GM12878 (cell line): Measurements from ENCODE around the gene TEDC1. TPM values are rescaled to one million over a fixed set of nuclear protein-coding genes. Genes with fewer than 3 reads are reported as not detected.

Experiments used
- BHLHE40 ChIP-seq, 2 experiments: fragments of 450-650 bp in 1 of 2; IDR thresholded peaks; 2 replicates each; pipeline ENCODE4 v1.6.1; 2011 to 2017; ENCODE audit warnings: low read depth in 2 of 2, borderline replicate concordance in 1 of 2, improper control_type of control experiment in 1 of 2, low read length in 1 of 2, mild to moderate bottlenecking in 1 of 2
- CBFB ChIP-seq: IDR thresholded peaks from 2 replicates; pipeline ENCODE4 v1.6.1; 2016; ENCODE audit warnings: antibody characterized with exemption, low read depth
- EED ChIP-seq: sonication (generic); IDR thresholded peaks from 2 replicates; pipeline ENCODE4 v1.6.1; 2016; ENCODE audit warnings: antibody characterized with exemption, low read depth
- FOXK2 ChIP-seq: fragments of 450-650 bp; IDR thresholded peaks from 2 replicates; pipeline ENCODE4 v1.6.1; 2017; ENCODE audit warnings: mild to moderate bottlenecking, moderate library complexity
- MXI1 ChIP-seq: fragments of 150-350 bp; IDR thresholded peaks from 2 replicates; pipeline ENCODE4 v1.6.1; 2011; ENCODE audit warnings: low read depth, mild to moderate bottlenecking, inconsistent platforms, low read length, improper control_type of control experiment
- MYB ChIP-seq: fragments of 150-350 bp; IDR thresholded peaks from 2 replicates; pipeline ENCODE4 v1.6.1; 2014; ENCODE audit warnings: mild to moderate bottlenecking, low read depth, low read length, borderline replicate concordance
- NFXL1 ChIP-seq: fragments of 450-650 bp; IDR thresholded peaks from 2 replicates; pipeline ENCODE4 v1.6.1; 2017; ENCODE audit warnings: antibody characterized with exemption, mild to moderate bottlenecking, borderline replicate concordance
- RAD51 ChIP-seq: fragments of 450-650 bp; IDR thresholded peaks from 2 replicates; pipeline ENCODE4 v1.6.1; 2016; ENCODE audit warnings: moderate library complexity, mild to moderate bottlenecking, inconsistent platforms
- RB1 ChIP-seq: fragments of 450-650 bp; formaldehyde crosslinking; IDR thresholded peaks from 2 replicates; pipeline ENCODE4 v1.6.1; 2017; ENCODE audit warnings: mild to moderate bottlenecking, borderline replicate concordance
- STAT1 ChIP-seq: fragments of 450-650 bp; conservative IDR thresholded peaks from 2 replicates; pipeline ENCODE4 v1.6.1; 2014; ENCODE audit warnings: antibody characterized with exemption, mild to moderate bottlenecking
- SUZ12 ChIP-seq: fragments of 200-600 bp; sonication (generic); IDR thresholded peaks from one replicate; pipeline ENCODE4 v1.6.1; 2018; ENCODE audit warnings: antibody characterized with exemption, mild to moderate bottlenecking; ENCODE audit not compliant: unreplicated experiment
- TAF1 ChIP-seq: IDR thresholded peaks from 2 replicates; pipeline ENCODE4 v1.6.1; 2011; ENCODE audit warnings: mild to moderate bottlenecking, low read depth, low read length, borderline replicate concordance
- TCF3 ChIP-seq: IDR thresholded peaks from 2 replicates; pipeline ENCODE4 v1.6.1; 2012; ENCODE audit warnings: low read depth, mild to moderate bottlenecking, low read length, borderline replicate concordance; ENCODE audit not compliant: insufficient read depth
- polyA plus RNA-seq, 11 experiments: library from polyadenylated mRNA; depleted of rRNA in 4 of 11; unstranded in 6 of 11; stranded (reverse) in 5 of 11; fragments of >200 nt; fragmentation: Nextera tagmentation in 4 of 11; fragmentation: Illumina TruSeq in 1 of 11; extraction: Ambion mirVana in 4 of 11; extraction: Trizol in 1 of 11; gene quantifications; 1 replicate in 1 of 11; 2 replicates in 10 of 11; pipeline versions ENCODE4 v1.2.1 to v1.2.3, GENCODE V29; 2011 to 2016; ENCODE audit warnings: inconsistent platforms in 2 of 11, missing spikeins in 2 of 11, low read depth in 1 of 11
- total RNA-seq, 4 experiments: library from RNA; depleted of rRNA in 3 of 4; stranded (reverse); fragments of >200 nt in 3 of 4; fragmentation: Illumina TruSeq in 1 of 4; extraction: Trizol in 1 of 4; gene quantifications; 2 replicates each; pipeline versions ENCODE4 v1.2.1 to v1.2.3, GENCODE V29; 2013 to 2021
- TF ChIP-seq, protein P1 (sequence below): fragments of 450-650 bp; IDR thresholded peaks from 2 replicates; pipeline ENCODE4 v1.6.1; 2014; ENCODE audit warnings: mild to moderate bottlenecking
- TF ChIP-seq, protein P2 (sequence below): fragments of 450-650 bp; formaldehyde crosslinking; IDR thresholded peaks from 2 replicates; pipeline ENCODE4 v1.4.0; 2022; ENCODE audit warnings: mild to moderate bottlenecking, moderate library complexity
- TF ChIP-seq, protein P3 (sequence below), 3 experiments: IDR thresholded peaks in 2 of 3; conservative IDR thresholded peaks in 1 of 3; 2 replicates each; pipeline ENCODE4 v1.5.1; 2011; ENCODE audit warnings: low read depth in 3 of 3, low read length in 3 of 3, mild to moderate bottlenecking in 3 of 3, control low read depth in 2 of 3, moderate library complexity in 2 of 3, inconsistent platforms in 1 of 3, mixed read lengths in 1 of 3; ENCODE audit not compliant: control insufficient read depth in 2 of 3, insufficient read depth in 1 of 3; ENCODE audit errors: extremely low read depth in 1 of 3
- TF ChIP-seq, protein P4 (sequence below): IDR thresholded peaks from 2 replicates; pipeline ENCODE4 v1.6.1; 2011; ENCODE audit warnings: borderline replicate concordance, low read depth, mild to moderate bottlenecking, moderate library complexity, mixed read lengths, low read length; ENCODE audit not compliant: insufficient read depth; ENCODE audit errors: extremely low read length
- TF ChIP-seq, protein P5 (sequence below): IDR thresholded peaks from 2 replicates; pipeline ENCODE4 v1.6.1; 2012; ENCODE audit warnings: mild to moderate bottlenecking, low read depth, low read length

TEDC1 gene
- total and polyA plus RNA-seq, 10 of the 15 experiments (the other 5 are each of a cell fraction or from before 2014, with no cell fraction given), result 0.19 to 34.2 (median 14.5) TPM

DNA sequence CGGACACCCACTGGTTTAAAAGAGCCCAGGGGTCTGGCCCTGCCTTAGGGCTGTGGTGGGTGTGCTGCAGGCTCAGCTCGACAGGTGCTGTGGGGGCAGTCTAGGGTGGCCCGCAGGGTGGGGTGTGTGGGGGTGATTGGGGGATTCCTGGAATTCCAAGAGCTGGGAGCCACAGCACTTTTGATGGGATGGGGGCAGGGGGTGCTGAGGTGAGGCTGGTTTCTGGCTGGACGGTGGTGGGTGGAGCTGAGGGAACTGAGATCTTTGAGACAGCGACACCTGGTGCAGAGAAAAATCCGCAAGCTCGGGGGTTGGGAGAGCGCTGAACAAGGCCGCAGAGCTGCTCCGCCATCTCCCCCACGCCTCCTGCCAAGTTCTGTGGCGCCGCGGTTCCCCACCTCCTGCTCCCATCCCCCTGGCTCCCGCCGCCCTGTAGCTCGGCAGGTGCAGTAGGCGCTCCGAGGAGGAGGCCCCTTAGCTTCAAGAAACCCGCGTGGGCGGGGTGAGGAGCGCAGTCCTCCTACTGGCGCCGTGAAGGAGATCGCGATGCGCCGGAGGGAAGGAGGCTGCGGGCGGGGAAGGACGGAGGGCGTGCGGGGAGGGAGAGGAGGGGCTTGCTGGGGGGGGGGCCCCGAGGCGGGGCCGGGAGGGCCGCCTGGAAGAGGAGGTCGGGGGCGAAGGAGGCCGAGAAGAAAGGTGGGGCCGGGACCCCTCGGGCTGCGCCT lies 1.3 kb upstream of the TEDC1 start (continued):
- TF ChIP-seq, protein P1, sequence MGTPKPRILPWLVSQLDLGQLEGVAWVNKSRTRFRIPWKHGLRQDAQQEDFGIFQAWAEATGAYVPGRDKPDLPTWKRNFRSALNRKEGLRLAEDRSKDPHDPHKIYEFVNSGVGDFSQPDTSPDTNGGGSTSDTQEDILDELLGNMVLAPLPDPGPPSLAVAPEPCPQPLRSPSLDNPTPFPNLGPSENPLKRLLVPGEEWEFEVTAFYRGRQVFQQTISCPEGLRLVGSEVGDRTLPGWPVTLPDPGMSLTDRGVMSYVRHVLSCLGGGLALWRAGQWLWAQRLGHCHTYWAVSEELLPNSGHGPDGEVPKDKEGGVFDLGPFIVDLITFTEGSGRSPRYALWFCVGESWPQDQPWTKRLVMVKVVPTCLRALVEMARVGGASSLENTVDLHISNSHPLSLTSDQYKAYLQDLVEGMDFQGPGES, result no peak
- TF ChIP-seq STAT1, result no peak
- TF ChIP-seq TCF3, result no peak
- no peak for TF ChIP-seq TAF1
- no peak for TF ChIP-seq FOXK2
- TF ChIP-seq RAD51, result no peak
- TF ChIP-seq CBFB, result no peak
- TF ChIP-seq NFXL1, result no peak
- no peak for TF ChIP-seq MYB
- TF ChIP-seq, protein P2, sequence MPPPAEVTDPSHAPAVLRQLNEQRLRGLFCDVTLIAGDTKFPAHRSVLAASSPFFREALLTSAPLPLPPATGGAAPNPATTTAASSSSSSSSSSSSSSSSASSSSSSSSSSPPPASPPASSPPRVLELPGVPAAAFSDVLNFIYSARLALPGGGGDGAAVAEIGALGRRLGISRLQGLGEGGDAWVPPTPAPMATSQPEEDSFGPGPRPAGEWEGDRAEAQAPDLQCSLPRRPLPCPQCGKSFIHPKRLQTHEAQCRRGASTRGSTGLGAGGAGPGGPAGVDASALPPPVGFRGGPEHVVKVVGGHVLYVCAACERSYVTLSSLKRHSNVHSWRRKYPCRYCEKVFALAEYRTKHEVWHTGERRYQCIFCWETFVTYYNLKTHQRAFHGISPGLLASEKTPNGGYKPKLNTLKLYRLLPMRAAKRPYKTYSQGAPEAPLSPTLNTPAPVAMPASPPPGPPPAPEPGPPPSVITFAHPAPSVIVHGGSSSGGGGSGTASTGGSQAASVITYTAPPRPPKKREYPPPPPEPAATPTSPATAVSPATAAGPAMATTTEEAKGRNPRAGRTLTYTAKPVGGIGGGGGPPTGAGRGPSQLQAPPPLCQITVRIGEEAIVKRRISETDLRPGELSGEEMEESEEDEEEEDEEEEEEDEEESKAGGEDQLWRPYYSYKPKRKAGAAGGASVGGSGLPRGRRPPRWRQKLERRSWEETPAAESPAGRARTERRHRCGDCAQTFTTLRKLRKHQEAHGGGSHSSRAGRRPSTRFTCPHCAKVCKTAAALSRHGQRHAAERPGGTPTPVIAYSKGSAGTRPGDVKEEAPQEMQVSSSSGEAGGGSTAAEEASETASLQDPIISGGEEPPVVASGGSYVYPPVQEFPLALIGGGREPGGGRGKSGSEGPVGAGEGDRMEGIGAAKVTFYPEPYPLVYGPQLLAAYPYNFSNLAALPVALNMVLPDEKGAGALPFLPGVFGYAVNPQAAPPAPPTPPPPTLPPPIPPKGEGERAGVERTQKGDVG (CRISPR knock-in tag), result no peak
- TF ChIP-seq SUZ12, result no peak
- TF ChIP-seq RB1, result peak; percentile 47; the same call in 1 of the 2 replicates
- TF ChIP-seq, protein P3, sequence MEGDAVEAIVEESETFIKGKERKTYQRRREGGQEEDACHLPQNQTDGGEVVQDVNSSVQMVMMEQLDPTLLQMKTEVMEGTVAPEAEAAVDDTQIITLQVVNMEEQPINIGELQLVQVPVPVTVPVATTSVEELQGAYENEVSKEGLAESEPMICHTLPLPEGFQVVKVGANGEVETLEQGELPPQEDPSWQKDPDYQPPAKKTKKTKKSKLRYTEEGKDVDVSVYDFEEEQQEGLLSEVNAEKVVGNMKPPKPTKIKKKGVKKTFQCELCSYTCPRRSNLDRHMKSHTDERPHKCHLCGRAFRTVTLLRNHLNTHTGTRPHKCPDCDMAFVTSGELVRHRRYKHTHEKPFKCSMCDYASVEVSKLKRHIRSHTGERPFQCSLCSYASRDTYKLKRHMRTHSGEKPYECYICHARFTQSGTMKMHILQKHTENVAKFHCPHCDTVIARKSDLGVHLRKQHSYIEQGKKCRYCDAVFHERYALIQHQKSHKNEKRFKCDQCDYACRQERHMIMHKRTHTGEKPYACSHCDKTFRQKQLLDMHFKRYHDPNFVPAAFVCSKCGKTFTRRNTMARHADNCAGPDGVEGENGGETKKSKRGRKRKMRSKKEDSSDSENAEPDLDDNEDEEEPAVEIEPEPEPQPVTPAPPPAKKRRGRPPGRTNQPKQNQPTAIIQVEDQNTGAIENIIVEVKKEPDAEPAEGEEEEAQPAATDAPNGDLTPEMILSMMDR (IDR thresholded peaks at IDR 0.05 in 2 of 3, conservative IDR thresholded peaks at IDR 0.05 in 1 of 3; ENCODE audit: control insufficient read depth in 2 of 3, extremely low read depth in 1 of 3, insufficient read depth in 1 of 3, low read depth in 3 of 3, low read length in 3 of 3), result peak; percentile 67 to 86 (median 75); a peak in 5 of 6 replicates
- TF ChIP-seq BHLHE40 (IDR thresholded peaks at IDR 0.05; ENCODE audit: borderline replicate concordance in 1 of 2, low read depth in 2 of 2, low read length in 1 of 2), result peak; percentile 42 to 63; a peak in 2 of 4 replicates
- TF ChIP-seq EED, result 0 out of 2 replicates have a peak, but pooled peaks have one; percentile 36
- TF ChIP-seq, protein P4, sequence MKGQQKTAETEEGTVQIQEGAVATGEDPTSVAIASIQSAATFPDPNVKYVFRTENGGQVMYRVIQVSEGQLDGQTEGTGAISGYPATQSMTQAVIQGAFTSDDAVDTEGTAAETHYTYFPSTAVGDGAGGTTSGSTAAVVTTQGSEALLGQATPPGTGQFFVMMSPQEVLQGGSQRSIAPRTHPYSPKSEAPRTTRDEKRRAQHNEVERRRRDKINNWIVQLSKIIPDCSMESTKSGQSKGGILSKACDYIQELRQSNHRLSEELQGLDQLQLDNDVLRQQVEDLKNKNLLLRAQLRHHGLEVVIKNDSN, result no peak
- TF ChIP-seq, protein P5, sequence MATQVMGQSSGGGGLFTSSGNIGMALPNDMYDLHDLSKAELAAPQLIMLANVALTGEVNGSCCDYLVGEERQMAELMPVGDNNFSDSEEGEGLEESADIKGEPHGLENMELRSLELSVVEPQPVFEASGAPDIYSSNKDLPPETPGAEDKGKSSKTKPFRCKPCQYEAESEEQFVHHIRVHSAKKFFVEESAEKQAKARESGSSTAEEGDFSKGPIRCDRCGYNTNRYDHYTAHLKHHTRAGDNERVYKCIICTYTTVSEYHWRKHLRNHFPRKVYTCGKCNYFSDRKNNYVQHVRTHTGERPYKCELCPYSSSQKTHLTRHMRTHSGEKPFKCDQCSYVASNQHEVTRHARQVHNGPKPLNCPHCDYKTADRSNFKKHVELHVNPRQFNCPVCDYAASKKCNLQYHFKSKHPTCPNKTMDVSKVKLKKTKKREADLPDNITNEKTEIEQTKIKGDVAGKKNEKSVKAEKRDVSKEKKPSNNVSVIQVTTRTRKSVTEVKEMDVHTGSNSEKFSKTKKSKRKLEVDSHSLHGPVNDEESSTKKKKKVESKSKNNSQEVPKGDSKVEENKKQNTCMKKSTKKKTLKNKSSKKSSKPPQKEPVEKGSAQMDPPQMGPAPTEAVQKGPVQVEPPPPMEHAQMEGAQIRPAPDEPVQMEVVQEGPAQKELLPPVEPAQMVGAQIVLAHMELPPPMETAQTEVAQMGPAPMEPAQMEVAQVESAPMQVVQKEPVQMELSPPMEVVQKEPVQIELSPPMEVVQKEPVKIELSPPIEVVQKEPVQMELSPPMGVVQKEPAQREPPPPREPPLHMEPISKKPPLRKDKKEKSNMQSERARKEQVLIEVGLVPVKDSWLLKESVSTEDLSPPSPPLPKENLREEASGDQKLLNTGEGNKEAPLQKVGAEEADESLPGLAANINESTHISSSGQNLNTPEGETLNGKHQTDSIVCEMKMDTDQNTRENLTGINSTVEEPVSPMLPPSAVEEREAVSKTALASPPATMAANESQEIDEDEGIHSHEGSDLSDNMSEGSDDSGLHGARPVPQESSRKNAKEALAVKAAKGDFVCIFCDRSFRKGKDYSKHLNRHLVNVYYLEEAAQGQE, result no peak
- peak; percentile 60; the same call in 1 of the 2 replicates for TF ChIP-seq MXI1
